Heart left ventricle (tissue), 16 donors: Measurements from ENCODE around the gene ERC1. TPM values are rescaled to one million over a fixed set of nuclear protein-coding genes. Genes with fewer than 3 reads are reported as not detected.

Experiments
- ATAC-seq, 4 donors: fragments of 200-7000 bp; cut with Tn5 transposase; one replicate each; pipeline ENCODE4 v1.9.1; 2020 to 2022; ENCODE audit warnings: moderate library complexity in 4 of 4, mild to moderate bottlenecking in 3 of 4, moderate number of reproducible peaks in 1 of 4
- DNase-seq, 5 donors: peaks; one replicate each; pipeline ENCODE4 v3.0.0-alpha.2; 2020
- H3K27ac ChIP-seq, 12 donors: fragments of 200-600 bp; sonication (generic) in 4 of 12; one replicate each; pipeline versions ENCODE4 v1.5.0 to v1.8.0; 2016 to 2022; ENCODE audit warnings: mild to moderate bottlenecking in 2 of 12
- H3K27me3 ChIP-seq, 9 donors: fragments of 200-600 bp; sonication (generic) in 2 of 9; one replicate each; pipeline versions ENCODE4 v1.5.1 to v1.8.0; 2016 to 2022; ENCODE audit warnings: mild to moderate bottlenecking in 3 of 9
- H3K36me3 ChIP-seq, 9 donors: fragments of 200-600 bp; sonication (generic) in 2 of 9; one replicate each; pipeline versions ENCODE4 v1.5.0 to v1.8.0; 2018 to 2022; ENCODE audit warnings: mild to moderate bottlenecking in 2 of 9
- H3K4me1 ChIP-seq, 12 donors: fragments of 200-600 bp; sonication (generic) in 4 of 12; one replicate each; pipeline versions ENCODE4 v1.5.0 to v1.8.0; 2016 to 2022; ENCODE audit warnings: mild to moderate bottlenecking in 3 of 12
- H3K4me3 ChIP-seq, 12 donors: fragments of 200-600 bp; sonication (generic) in 4 of 12; one replicate each; pipeline versions ENCODE4 v1.5.0 to v1.8.0; 2017 to 2022; ENCODE audit warnings: mild to moderate bottlenecking in 9 of 12, moderate library complexity in 4 of 12
- H3K9me3 ChIP-seq, 12 donors: fragments of 200-600 bp; sonication (generic) in 4 of 12; one replicate each; pipeline versions ENCODE4 v1.5.0 to v1.8.0; 2016 to 2022; ENCODE audit warnings: mild to moderate bottlenecking in 1 of 12
- POLR2A ChIP-seq, 2 donors: fragments of 450-650 bp; IDR thresholded peaks; one replicate each; pipeline ENCODE4 v1.6.1; 2017; ENCODE audit warnings: antibody characterized with exemption in 2 of 2, mild to moderate bottlenecking in 2 of 2, moderate library complexity in 2 of 2
- WGBS, 4 donors: extraction: QIAGEN DNeasy Blood & Tissue Kit in 2 of 4; methylation state at CpG; one replicate each; pipeline versions ENCODE4 v1.1.5 to v1.1.7; 2013 to 2018; 5-methylcytosine and 5-hydroxymethylcytosine counted together
- intact Hi-C, 10 donors: fragments of 100-400 bp; cut with DNase I; formaldehyde crosslinking; loops; one replicate each; pipeline versions ENCODE4 v1.11.1 to v1.14.2; 2022
- polyA plus RNA-seq, 2 donors: library from polyadenylated mRNA; stranded (reverse); fragments of 200-250 nt; gene quantifications; one replicate each; pipeline ENCODE4 v1.2.3, GENCODE V29; 2013
- total RNA-seq, 9 donors: library from RNA; depleted of rRNA in 2 of 9; stranded (reverse); fragments of >200 nt in 2 of 9; fragmentation: NEBNext Ultra II Directional in 3 of 9; extraction: Animal tissue kit (Norgen Biotek cat#: 25700) in 3 of 9; gene quantifications; one replicate each; pipeline versions ENCODE4 v1.1.0 to v1.2.4, GENCODE V29; 2016 to 2023
- TF ChIP-seq, protein P1 (sequence below), 12 donors: fragments of 200-600 bp; sonication (generic) in 4 of 12; IDR thresholded peaks; one replicate each; pipeline versions ENCODE4 v1.5.0 to v1.8.0; 2018 to 2022; ENCODE audit warnings: antibody characterized with exemption in 12 of 12, mild to moderate bottlenecking in 5 of 12
- donor health status: ischemic (EF 13 %, LVEDD 7.1; RV severe dilation, severe dysfunction).
- donor health status: healthy with polysubstance abuse.
- donor health status: DM: no; HTN: yes; CAD: no.
- donor health status: DM: no; HTN: no; CAD: no.
- donor health status: ischemic (EF 25% LVEDD 6.9; RV normal size, moderate dysfunction).
- donor health status: ischemic (EF 25% LVEDD 5.7; RV mildly dilated, moderate dysfunction).
- donor health status: healthy.
- donor health status: DM: yes; HTN: yes; CAD: no.
- donor health status: ischemic (EF 35%, LVEDD 5.7; RV mildly dilated, moderate dysfunction).
- donor health status: nonischemic (EF 11% LVEDD 7.7; RV severe dilation, severe dysfunction).
- donor health status: DM: yes; HTN: yes; CAD: no.
- donor health status: PGD.
- donor health status: ischemic (EF 29% LVEDD 5.4; RV normal size, mild dysfunction).
- donor health status: nonischemic (EF 23%, LVEDD 6.1; RV moderate dilation, normal function).

Gene ERC1
- total and polyA plus RNA-seq, 11 donors = 13.5 to 84.0 (median 47.9) TPM

DNA sequence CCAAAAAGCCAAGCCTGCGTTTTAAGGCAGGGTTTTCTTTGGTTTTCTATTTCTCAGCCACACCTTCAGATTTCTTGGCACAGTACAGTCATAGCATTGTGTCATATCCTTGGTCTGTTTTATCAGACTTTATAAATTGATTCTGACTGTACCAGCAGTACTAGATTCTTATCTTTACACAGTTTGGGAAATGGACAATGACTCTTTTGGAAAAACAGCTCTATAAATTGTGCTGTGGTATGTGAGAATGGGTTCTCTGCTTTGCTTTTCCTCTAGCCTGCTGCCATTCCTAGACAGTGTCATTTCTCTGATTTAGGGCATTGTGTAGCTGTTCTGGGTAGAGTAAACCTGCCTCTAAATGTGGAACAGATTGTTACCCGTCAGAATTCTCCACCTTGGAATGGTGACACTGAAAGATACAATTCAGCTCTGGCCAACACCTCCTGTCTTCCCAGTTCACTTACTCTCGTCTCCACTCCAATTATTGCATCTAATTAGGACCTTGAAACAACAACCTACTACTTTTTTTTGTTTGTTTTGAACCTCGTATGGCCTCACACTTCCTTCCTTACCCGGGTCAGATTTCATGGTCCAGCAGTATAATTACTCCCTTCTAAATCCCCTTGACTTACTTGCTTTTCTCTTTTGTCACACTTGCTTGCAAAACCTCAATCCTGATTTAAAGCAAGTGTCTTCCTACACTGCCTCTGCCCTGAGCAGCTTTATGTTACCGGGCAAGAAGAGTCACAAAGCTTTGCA lies 226.3 kb downstream of the ERC1 start:
- ATAC-seq (peak; percentile 72 to 92 (median 83)), DNase-seq (no peak)
- H3K4me3 ChIP-seq = peak overlapping the region in 1 of 12 donors; percentile 4
- H3K27me3 ChIP-seq = no peaks in the 10 kb centered on the region
- peaks cover 4 to 75% (median 46%) of the 10 kb centered on the region in 12 donors for H3K4me1 ChIP-seq
- WGBS, 4 donors = 16 to 24% (median 21%) methylated on average over 6 of the region's 6 CpGs
- H3K27ac ChIP-seq = peak overlapping the region; percentile 56 to 86 (median 76)
- no peaks in the 10 kb centered on the region for H3K9me3 ChIP-seq
- H3K36me3 ChIP-seq = no peaks in the 10 kb centered on the region
- no peak for TF ChIP-seq POLR2A (IDR thresholded peaks at IDR 0.05)
- TF ChIP-seq, protein P1, sequence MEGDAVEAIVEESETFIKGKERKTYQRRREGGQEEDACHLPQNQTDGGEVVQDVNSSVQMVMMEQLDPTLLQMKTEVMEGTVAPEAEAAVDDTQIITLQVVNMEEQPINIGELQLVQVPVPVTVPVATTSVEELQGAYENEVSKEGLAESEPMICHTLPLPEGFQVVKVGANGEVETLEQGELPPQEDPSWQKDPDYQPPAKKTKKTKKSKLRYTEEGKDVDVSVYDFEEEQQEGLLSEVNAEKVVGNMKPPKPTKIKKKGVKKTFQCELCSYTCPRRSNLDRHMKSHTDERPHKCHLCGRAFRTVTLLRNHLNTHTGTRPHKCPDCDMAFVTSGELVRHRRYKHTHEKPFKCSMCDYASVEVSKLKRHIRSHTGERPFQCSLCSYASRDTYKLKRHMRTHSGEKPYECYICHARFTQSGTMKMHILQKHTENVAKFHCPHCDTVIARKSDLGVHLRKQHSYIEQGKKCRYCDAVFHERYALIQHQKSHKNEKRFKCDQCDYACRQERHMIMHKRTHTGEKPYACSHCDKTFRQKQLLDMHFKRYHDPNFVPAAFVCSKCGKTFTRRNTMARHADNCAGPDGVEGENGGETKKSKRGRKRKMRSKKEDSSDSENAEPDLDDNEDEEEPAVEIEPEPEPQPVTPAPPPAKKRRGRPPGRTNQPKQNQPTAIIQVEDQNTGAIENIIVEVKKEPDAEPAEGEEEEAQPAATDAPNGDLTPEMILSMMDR (IDR thresholded peaks at IDR 0.05) = no peak
- intact Hi-C loops = no loop called here

DNA sequence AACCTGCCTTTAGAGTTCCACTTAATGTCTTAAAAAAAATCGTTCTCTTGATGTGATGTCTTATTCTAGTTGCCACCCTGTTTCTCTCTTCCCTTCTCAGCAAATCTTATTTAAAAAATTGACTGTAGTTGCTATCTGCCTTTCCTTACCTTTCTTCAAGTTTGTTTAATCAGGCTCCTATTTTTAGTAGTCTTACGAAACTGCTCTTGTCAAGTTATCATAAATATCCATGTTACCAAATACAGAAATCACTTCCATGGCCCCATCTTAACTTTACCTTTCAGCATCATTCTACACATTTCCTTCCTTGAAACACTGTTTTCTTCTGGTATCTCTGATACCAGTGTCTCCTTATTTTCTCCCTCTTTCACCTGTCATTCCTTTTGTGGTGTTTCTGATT lies 227.3 kb downstream of the ERC1 start:
- intact Hi-C loops = no loop called here
- no peak for TF ChIP-seq POLR2A (IDR thresholded peaks at IDR 0.05)
- TF ChIP-seq, protein P1 (IDR thresholded peaks at IDR 0.05) = no peak
- Histone ChIP-seq H3K4me3 (no peak overlapping the region), H3K36me3 (no peaks in the 10 kb centered on the region), H3K4me1 (peaks cover 4 to 70% (median 45%) of the 10 kb centered on the region in 12 donors), H3K27ac (peak overlapping the region; percentile 45 to 86 (median 76)), H3K27me3 (no peaks in the 10 kb centered on the region), H3K9me3 (no peaks in the 10 kb centered on the region)
- 50 to 61% (median 58%) methylated on average over 2 of the region's 2 CpGs for WGBS, 4 donors
- ATAC-seq = no peak
- DNase-seq = no peak

DNA sequence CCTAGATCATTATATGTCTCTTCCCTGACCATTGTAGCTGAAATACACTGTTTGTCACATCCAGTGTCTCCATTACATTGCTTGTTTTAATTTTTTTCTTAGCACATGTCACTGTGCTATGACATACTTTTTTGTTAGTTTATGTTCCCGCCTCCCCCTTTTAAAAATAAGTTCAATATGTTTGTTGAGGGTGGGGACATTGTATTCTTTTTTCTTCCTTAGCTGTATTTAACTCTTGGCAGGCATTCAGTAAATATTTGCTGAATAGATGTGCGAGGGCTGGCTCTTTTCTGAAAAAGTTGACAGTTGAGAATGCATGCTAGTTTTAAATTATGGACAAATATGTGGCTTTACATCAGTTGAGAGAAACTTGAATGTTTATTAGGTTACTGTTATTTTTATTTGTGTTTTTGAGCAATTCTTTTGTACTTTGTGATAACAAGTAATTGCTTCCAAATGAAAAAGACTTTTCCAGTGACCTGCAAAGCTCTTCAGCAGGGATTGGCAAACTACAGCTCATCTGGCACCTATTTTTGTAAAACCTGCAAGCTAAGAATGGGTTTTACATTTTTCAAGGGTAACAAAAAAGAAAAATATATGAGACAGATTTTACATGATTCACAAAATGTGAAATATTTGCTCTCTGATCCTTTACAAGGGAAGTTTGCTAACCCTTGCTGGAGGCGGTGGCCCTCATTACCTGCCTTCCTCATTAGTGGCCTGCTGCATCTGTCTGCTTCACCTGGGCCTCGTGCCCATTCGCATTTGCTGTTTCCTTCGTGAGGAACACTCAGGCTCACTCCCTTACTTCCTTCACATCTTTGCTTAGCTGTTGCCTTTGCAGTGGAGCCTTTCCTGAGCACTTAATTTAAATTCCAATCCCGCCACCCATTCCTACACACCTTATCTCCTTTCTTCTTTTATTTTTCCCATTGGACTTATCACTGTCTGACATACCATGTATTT lies 229.4 kb downstream of the ERC1 start:
- H3K9me3 ChIP-seq = no peaks in the 10 kb centered on the region
- 34 to 48% (median 41%) methylated on average over 7 of the region's 7 CpGs for WGBS, 4 donors
- H3K36me3 ChIP-seq = no peaks in the 10 kb centered on the region
- ATAC-seq (peak in 1 of 4 donors; percentile 34), DNase-seq (peak in 4 of 5 donors; percentile 10 to 31 (median 30))
- peak overlapping the region; percentile 11 to 86 (median 52) for H3K27ac ChIP-seq
- H3K4me1 ChIP-seq = peaks cover 4 to 64% (median 45%) of the 10 kb centered on the region in 12 donors
- H3K4me3 ChIP-seq = no peak overlapping the region
- TF ChIP-seq POLR2A (IDR thresholded peaks at IDR 0.05) = no peak
- TF ChIP-seq, protein P1 (IDR thresholded peaks at IDR 0.05) = no peak
- H3K27me3 ChIP-seq = no peaks in the 10 kb centered on the region
- intact Hi-C loops = no loop called here
